ENCODE results near the gene LIX1L.

The LIX1L gene

DNA sequence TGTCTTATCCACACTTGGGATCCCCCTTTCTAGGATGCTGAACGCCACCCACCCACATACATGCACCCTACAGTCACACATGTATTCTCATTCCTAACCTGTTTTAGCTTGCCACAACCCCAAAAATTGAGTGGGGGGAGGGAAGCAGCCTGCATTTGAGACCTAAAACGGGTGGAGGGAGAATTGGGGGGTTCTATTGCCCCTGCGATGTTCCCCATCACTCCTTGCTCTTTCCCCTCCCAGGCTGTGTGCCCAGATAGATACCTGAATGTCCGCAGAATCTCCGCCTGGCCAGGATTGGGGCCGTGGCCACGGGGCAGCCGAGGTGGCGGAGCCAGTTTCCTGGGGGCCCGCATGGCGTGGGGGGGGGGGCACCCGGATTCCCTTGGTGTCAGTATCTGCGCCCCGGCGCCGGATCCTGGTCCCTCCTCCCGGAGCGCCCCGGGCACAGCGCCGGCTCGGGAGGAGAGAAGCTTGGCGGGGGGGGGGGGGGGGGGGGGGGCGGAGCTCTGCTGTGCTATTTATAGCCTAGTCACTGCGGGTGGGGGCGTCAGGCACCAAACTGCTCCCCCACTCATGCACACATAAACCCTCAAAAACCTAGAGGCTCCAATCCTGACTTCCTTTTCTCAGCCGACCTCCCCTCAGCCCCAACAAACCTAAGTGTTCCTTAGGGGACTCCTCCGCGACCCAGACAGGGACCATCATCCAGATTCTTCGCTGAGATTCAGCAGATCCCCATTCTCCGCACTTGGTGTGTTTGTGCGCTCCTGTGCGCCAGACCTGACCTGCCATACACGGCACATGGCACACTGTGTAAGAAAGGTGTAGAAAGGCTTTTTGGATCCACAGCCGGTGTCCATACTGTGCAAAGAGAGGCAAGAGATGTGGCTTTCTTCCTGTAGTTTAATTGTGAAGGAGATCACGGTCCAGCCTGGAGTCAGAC lies 4.6 kb upstream of the LIX1L start:
- peak; percentile 78 for DNase-seq

DNA sequence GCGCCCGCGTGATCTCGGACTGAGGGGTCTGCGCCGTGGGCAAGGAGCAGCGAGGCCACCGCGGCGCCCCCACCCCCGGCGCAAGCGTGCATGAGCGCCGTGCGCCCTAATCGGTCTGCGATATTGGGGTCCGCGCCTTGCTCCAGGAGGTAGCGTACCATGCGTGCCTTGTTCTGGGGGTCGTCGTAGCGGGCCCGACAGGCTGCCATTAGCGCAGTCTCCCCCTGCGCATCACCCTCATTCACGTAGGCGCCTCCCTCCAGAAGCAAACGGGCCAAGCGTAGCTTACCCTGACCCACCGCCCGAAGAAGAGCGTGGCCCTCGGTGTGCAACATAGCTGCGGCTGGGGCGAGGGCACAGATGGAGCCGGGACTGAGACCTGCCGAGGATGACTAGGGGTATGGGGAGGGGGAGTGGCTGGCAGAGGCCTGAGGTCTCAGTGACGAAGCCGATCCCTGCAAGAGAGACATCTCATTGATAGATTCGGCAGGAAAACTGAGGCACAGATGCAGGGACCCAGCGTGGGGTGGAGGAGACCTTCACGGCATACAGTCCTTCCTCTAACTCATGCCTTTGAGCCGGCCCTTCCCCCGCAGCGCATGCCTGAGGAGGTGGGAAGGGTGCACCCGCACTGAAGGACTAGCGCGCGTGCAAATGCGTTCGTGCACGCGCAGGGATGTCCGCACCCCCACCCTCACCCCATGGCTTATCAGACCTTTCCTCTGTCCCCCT lies 3.8 kb upstream of the LIX1L start:
- peak; percentile 83 for DNase-seq

DNA sequence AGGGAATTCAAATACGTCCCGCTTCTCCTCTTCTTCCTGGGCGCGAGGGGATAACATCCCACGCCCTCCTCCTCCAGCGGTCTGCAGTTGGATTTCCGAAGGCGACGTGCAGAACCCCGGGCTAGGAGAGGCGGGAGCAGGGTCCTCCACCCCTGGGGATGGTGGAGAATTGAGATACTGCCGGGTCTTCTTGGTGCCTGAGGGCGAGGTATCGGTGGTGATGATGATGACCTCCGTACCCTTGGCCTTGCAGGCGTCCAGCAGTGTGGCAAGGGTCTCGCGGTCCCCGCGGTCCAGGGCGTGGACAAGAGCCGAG lies 3.2 kb upstream of the LIX1L start:
- DNase-seq = no peak

DNA sequence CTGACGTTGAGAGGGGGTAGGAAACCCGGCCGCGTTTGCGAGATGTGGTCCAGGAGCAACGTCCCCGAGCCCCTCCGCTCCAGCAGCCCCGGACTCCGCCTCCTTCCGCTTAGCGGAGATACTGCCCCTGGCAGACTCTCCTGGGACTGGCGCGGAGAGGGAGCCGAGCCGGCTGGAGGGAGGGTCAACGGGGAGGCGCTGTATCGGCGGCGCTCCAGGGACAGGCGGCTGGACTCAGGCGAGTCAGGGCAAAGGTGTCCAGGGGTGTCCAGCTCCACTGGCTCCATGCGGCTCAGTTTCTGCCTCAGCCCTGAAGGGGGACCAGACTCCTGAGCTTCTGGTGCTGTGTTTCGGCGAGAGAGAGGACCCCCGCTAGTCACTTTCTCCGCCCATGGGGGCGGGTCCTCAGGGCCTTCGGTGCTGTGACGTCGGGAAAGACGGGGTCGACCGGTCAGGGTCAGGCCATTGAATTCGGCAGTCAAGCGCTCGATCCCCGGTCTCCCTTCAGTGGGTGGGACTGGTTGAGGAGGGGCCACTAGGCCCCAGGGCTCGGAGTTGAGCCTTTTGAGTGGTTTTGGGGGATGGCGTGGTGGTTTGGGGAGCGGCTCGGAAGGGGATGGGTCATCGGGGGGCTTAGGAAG lies 2.8 kb upstream of the LIX1L start:
- peak; percentile 85 for DNase-seq

DNA sequence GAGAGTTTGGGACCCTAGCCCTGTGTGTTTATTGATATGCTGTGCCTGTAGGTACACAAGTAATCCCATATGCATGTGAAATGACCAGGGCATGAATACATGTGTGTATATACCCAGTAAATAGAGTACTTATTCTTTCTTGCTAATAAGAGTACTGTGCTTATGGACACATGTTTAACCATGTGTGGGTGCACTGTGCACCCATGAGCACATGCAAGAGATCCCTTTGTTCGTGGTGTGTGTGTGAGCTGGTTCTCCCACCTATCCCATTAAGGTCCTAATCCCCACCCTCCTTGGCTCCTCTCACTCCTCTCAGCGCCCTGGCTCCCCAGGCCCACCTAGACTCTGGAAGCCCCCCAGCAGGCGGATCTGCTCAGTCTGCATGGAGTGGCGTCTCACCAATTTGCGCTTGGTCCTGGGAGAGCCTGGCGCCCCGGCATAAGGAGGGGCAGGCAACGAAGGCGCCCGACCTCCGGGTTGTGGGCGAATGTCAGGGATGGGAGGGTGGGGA lies 2.2 kb upstream of the LIX1L start:
- no peak for DNase-seq

DNA sequence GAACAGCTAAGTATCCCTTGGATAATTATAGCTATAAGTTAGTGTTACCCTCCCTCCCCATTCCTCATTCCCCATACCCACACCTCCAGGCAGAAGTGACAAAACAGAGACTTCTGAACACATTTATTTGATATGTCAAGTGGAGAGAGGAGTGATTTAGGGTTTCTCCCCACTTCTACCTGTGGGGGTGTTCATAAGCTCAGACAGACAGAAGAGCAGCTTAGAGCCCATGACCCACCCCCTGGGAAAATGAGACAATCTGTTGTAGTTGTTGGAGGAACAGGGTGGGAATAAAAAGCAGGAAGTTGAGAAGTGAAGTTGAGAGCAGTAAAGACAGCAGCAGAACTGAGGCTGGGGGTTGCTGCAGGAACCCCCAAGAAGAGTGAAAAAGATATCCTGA lies 1.5 kb upstream of the LIX1L start:
- DNase-seq = no peak

DNA sequence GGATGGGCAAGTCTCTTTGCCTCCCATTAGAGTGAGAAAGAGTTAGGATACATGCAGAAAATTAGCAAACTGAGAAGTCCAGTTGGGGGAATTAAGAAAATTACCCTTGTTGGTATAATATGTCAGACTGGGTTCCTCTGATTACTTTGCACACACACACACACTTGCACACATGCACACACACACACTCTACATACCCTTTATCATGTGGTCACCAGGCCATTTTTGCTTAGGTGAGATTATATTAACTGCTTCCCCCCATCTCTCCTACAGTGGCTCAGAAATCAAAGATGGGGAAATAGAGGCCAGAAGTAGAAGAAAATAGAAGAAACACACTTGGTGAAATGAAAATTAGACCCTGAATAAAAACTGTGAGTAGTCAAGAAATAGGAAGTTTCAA lies 917 bp upstream of the LIX1L start:
- DNase-seq = no peak

DNA sequence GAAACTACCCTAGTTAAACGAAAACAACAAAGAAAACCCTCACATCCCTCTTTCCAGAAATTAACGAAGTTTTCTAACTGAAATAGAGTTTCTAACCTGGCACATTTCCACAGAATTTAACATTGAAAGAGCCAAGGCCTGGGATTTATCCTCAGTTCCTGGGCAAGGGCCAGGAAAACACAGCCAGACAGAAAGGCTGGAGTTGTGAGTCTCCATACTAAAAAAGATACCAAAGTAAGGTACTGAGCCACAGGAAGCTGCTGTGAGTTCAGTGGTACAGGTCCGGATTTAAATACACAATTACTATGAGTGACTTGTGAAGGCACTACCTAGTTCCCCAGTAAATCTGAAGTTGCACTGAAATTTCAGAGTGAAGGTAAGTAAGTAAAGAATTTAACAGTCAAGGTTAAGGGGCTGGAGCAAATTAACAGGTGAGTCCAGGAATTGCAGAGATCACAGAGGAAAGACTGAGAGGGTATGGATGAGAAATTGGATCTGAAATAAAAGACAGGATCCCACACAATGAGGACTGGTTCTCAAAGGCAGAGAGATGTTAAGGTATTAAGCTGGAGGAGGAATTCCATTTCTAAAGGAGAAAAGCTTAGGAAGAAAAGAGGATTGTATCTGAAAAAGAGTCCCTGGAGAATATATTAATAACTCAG lies 905 bp downstream of the LIX1L start:
- no peak for DNase-seq

DNA sequence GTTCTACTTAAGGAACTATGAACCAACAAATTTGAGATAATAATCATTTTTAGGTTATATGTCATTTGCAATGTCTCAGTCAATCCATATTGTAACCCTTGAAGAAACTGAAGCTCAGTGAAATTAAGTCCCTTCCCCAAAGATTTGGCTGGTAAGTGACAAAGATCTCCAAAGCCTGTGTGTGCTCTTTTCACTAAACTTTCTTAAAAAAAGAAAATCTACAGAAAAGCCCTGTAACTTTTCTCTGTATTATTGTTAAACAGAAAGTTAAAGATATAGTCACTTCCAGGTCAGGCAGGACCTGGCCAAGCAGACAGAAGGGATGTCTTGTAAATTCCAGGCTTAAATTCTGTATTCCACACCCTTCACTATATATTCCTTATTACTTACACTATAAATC lies 1.5 kb downstream of the LIX1L start:
- no peak for DNase-seq

DNA sequence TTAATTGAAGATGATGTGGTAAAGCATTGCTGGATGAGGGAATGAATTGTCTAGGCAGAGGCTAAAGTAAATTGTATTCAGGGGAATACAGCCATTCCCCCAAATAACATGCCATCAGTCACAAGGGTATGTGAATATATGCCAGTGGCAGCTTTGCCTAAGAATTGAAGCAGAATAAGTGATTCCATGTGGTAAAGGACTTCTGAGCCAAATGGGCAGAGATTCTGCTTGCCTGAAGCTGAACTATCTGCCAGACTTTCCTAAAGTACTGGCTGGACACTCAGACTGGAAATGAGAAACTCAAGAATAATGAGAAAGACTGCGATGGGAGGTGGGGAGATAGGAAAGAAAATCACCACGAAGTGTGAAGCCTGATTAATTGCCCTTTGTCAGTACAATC lies 2.4 kb downstream of the LIX1L start:
- DNase-seq = no peak

DNA sequence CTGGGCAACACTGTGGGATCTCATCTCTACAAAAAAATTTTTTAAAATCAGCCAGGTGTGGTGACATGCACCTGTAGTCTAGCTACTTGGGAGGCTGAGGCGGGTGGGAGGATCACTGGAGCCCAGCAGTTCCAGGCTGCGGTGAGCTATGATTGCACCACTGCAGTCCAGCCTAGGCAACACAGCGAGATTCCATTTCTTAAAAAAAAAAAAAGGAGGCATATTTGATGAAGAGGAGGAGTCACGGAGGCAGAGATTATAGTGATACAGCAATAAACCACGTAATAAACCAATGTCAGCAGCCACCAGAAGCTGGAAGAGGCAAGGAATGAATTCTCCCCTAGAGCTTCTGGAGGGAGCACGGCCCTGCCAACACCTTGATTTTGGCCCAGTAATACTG lies 4.0 kb downstream of the LIX1L start:
- no peak for DNase-seq

DNA sequence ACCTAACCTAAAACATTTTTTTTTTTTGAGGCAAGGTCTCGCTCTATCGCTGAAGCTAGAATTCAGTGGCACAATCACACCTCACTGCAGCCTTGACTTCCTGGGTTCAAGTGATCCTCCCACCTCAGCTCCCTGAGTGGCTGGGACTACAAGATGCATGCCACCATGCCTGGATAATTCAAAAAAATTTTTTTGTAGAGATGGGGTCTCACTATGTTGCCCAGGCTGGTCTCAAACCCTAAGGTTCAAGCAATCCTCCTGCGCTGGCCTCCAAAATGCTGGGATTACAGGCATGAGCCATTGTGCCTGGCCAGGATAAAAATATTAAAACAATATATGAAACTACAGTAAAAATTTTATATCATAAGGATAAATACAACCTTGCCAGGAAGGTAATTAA lies 4.9 kb downstream of the LIX1L start:
- DNase-seq = no peak

DNA sequence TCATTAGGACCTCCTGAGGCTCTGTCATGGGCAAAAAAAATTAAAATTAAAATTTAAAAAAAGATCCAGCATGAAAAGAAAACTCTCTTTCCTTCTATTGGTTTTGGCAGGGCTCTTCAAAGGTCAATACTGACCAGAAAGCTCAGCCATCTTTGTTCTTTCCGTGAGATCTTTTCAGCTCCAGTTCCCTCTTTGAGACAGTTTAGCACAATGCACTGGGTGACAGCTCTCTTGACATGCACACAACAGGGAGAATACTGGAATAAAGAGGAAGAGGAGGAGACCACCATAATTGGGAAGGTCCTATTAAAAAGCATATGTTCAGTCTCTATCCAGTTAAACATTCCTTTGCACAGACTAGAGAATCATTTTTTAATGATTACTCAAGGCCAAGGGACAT lies 6.3 kb downstream of the LIX1L start:
- DNase-seq = no peak

DNA sequence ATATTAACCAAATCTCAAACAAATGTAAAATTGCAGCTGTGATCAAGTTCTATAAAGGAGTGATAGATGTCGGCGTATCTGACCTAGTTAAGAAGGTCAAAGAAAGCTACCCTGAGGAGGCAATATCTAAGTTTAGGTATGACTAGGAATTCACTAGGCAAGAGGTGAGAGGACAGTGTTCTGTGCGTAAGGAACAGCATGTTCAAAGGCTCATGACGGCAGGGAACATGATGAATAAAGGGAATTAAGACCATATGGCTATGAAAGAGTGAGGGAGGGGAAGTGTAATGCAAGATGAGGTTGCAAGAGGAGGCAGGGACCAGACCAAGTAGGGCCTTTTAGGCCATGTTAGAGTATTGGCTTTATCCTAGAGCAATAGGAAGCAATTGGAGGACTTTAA lies 8.6 kb downstream of the LIX1L start:
- DNase-seq = no peak

DNA sequence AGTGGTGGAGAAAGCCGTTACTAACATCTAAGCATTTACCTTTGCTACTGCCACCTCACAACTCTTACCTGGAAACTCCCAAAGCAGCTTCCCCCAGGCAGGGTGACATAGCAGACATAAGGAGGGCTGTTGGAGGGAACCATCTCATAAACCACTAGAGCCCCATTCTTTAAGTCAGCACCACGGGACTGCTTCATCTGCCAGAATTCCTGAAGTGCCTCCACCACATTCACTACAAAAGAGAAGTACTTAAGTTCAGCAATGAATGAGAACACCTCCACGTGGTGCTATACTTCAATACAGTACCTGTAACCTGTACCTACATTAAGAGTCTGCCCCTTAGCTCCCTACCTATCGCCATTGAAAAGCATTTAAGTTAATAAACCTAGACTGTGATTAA lies 10.3 kb downstream of the LIX1L start:
- DNase-seq = no peak

DNA sequence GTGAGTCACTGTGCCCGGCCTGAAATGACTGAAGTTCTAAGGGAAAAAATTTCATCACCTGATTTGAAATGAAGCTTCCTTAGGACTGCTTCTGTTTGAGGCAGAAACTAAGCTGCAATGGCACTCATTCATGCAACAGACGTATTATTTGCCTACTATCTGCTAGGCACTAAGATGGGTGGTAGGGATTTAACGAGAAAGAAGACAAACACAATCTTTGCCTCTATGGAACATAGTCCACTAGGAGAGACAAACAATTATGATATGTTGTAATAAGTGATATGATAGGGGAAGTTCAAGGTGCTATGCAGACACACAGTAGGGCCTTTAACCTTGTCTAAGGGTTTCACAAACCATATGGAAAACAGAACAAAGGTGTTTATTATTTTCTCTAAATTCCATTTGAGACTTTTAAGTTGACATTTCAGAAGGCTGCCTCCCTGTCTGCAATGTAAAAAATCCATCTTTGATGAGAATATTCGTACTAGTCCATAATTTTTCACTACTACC lies 11.3 kb downstream of the LIX1L start:
- no peak for DNase-seq

DNA sequence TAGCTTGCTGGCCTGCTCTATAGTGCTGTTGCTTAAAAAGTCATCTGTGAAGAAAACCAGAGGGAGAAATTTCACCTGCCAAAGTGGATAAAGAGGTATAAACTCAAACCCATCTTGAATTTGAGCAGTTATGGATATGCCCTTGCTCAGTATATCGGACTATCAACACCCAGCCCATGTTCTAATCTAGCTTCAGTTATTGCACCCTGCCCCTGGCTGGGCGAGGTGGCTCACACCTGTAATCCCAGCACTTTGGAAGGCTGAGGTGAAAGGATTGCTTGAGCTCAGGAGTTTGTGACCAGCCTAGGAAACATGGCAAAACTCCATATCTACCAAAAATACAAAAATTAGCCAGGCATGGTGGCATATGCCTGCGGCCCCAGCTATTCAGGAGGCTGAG lies 13.3 kb downstream of the LIX1L start:
- no peak for DNase-seq

DNA sequence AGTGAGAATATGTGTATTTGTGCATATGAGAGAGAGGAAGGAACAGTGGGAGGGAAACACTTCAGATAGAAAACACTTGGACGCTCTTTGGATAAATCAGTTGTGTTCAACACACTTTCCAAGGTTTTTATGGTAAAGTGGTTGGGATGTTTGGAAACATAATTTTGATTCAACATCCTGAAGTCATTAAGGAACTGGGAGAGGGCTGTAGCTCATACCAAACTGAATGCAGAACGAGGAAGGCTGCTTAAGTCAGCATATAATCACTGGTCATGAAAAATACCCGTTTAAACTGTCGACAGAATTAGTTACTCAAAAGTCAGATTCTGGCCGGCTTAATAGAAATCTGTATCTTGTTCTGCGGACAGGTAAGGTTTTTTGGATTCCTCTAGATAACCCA lies 14.9 kb downstream of the LIX1L start:
- DNase-seq = no peak

DNA sequence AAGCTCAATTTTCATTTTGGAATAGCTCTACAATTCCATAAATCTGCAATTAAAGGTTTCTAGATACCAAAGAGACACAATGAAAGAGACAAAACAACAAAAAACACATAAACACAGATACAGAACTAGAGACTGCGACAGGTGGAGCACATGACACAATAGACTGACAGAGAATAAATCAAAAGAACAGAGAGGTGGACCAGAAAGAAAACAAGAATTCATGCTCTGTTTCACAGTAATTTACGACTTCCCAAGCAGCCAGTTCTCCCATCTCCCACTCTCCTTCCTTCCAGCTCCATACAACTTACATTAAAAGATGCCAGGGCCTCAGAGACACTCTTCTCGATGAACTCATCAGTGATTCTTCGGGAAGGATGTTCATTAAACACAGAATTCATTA lies 15.4 kb downstream of the LIX1L start:
- DNase-seq = no peak

DNA sequence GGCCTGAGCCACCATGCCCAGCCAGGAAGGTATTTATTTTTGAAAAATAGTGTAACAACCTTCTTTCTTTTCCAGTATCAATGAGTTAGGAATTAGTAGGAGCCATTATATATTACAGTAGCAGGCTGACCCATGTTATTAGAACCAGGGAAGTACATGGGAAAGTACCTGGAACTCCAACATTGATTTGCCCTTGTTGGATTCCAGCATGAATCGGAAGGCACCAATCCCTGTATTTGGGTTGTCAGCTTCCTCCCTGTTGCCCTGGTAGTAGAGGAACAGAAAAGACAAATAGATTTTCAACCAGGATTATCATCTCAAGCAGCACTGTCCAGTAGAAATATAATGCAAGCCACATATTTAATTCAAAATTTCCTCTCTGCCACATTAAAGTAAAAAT lies 20.4 kb downstream of the LIX1L start:
- no peak for DNase-seq

DNA sequence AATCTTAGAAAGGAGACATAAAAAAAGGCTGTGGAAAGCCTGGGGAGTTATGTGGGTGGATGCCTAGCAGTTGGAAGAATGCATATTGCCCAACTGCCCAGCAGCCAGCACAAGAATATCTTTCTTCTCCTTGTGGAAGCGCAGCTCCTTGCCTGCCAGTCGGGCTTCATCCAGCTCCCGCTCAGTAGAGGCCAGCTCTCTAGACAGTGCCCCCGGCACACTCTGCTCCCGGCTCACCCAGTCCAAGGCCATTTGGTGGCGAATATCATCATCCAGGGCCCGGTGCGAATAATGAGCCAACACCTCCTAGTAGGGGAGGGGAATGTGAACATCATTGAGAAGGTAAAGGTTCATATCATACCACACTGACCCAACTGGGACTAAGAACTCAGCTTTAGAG lies 21.6 kb downstream of the LIX1L start:
- DNase-seq = no peak

DNA sequence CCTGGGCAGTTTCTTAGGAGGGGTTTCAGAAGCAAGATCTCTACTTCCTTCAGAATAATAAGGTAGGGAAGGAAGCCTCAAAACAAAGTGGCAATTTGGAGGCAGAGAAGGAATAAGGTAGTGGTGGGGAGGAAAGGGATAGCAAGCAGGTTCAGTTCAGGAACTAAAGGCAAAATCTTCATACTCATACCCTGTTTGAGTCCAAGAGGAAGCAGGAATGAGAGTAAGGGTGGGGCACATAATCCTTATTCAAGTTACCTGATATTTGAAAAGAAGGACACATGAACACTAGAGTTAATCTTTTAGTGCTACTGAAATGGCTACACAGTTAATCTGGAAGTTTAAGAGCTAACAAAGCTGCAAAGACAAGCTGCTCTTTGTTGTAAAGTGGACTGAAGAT lies 22.1 kb downstream of the LIX1L start:
- DNase-seq = no peak

DNA sequence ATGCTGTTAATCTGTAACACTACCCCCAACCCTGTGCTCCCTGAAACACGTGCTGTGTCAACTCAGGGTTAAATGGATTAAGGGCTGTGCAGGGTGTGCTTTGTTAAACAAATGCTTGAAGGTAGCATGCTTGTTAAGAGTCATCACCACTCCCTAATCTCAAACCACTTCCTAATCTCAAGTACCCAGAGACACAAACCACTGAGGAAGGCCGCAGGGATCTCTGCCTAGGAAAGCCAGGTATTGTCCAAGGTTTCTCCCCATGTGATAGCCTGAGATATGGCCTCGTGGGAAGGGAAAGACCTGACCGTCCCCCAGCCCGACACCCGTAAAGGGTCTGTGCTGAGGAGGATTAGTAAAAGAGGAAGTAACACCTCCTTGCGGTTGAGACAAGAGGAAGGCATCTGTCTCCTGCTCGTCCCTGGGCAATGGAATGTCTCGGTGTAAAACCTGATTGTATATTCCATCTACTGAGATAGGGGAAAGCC lies 25.3 kb downstream of the LIX1L start:
- peak; percentile 71 for DNase-seq
